Measurements from ENCODE around the gene MACF1. TPM values are rescaled to one million over a fixed set of nuclear protein-coding genes. Genes with fewer than 3 reads are reported as not detected.

The MACF1 gene
- total RNA-seq, 1 experiment from 2014 or later = 79.5 TPM

GRCh38 chr1:39261712-39262221 is 57.3 kb downstream of the MACF1 start:
- DNase-seq (ENCODE audit: low spot score) = no peak

GRCh38 chr1:39262802-39263201 is 58.3 kb downstream of the MACF1 start:
- no peak for DNase-seq (ENCODE audit: low spot score)

GRCh38 chr1:39266269-39266668 is 61.8 kb downstream of the MACF1 start:
- DNase-seq (ENCODE audit: low spot score) = peak; percentile 36

- no peak for DNase-seq (ENCODE audit: low spot score)
Measured at GRCh38 chr1:39266792-39267191, 62.3 kb downstream of the MACF1 start.

- DNase-seq (ENCODE audit: low spot score) = no peak
Measured at GRCh38 chr1:39268112-39268581, 63.7 kb downstream of the MACF1 start.

- no peak for DNase-seq (ENCODE audit: low spot score)
Measured at GRCh38 chr1:39268906-39269305, 64.4 kb downstream of the MACF1 start.

- no peak for DNase-seq (ENCODE audit: low spot score)
Measured at GRCh38 chr1:39269349-39269748, 64.9 kb downstream of the MACF1 start.

GRCh38 chr1:39269791-39270342 is 65.4 kb downstream of the MACF1 start:
- no peak for DNase-seq (ENCODE audit: low spot score)

GRCh38 chr1:39270368-39270767 is 65.9 kb downstream of the MACF1 start:
- no peak for DNase-seq (ENCODE audit: low spot score)

GRCh38 chr1:39272027-39272797 is 67.7 kb downstream of the MACF1 start:
- DNase-seq (ENCODE audit: low spot score) = no peak

- DNase-seq (ENCODE audit: low spot score) = no peak
Measured at GRCh38 chr1:39272798-39273469, 68.4 kb downstream of the MACF1 start.

GRCh38 chr1:39275836-39276507 is 71.5 kb downstream of the MACF1 start:
- no peak for DNase-seq (ENCODE audit: low spot score)

GRCh38 chr1:39277879-39278278 is 73.4 kb downstream of the MACF1 start:
- DNase-seq (ENCODE audit: low spot score) = no peak

- DNase-seq (ENCODE audit: low spot score) = no peak
Measured at GRCh38 chr1:39282537-39283216, 78.2 kb downstream of the MACF1 start.

- no peak for DNase-seq (ENCODE audit: low spot score)
Measured at GRCh38 chr1:39283858-39284257, 79.4 kb downstream of the MACF1 start.

GRCh38 chr1:39287541-39287940 is 83.0 kb downstream of the MACF1 start:
- DNase-seq (ENCODE audit: low spot score) = no peak

GRCh38 chr1:39288735-39289465 is 84.4 kb downstream of the MACF1 start:
- no peak for DNase-seq (ENCODE audit: low spot score)

GRCh38 chr1:39292401-39292800 is 87.9 kb downstream of the MACF1 start:
- no peak for DNase-seq (ENCODE audit: low spot score)

- DNase-seq (ENCODE audit: low spot score) = no peak
Measured at GRCh38 chr1:39293375-39294070, 89.0 kb downstream of the MACF1 start.

- DNase-seq (ENCODE audit: low spot score) = no peak
Measured at GRCh38 chr1:39294531-39294930, 90.0 kb downstream of the MACF1 start.
